ENCODE results near the gene NTMT1.

- TF ChIP-seq POLR2A (IDR thresholded peaks at IDR 0.05) = no peak
- TF ChIP-seq, protein P1, sequence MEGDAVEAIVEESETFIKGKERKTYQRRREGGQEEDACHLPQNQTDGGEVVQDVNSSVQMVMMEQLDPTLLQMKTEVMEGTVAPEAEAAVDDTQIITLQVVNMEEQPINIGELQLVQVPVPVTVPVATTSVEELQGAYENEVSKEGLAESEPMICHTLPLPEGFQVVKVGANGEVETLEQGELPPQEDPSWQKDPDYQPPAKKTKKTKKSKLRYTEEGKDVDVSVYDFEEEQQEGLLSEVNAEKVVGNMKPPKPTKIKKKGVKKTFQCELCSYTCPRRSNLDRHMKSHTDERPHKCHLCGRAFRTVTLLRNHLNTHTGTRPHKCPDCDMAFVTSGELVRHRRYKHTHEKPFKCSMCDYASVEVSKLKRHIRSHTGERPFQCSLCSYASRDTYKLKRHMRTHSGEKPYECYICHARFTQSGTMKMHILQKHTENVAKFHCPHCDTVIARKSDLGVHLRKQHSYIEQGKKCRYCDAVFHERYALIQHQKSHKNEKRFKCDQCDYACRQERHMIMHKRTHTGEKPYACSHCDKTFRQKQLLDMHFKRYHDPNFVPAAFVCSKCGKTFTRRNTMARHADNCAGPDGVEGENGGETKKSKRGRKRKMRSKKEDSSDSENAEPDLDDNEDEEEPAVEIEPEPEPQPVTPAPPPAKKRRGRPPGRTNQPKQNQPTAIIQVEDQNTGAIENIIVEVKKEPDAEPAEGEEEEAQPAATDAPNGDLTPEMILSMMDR (IDR thresholded peaks at IDR 0.05) = no peak
These were observed 15.1 kb downstream of the NTMT1 start for GRCh38 chr9:129640871-129641749.

All from adrenal gland (tissue), 5 donors.